ENCODE data around the gene TRMT2A. TPM values are rescaled to one million over a fixed set of nuclear protein-coding genes. Genes with fewer than 3 reads are reported as not detected.
"Not testable (repeated sequence)": the region's sequence is repeated elsewhere in the genome, so short reads cannot be mapped to it uniquely, and the experiment has no call there.

TRMT2A gene
- total RNA-seq, 1 experiment from 2014 or later = 39.9 TPM

DNA sequence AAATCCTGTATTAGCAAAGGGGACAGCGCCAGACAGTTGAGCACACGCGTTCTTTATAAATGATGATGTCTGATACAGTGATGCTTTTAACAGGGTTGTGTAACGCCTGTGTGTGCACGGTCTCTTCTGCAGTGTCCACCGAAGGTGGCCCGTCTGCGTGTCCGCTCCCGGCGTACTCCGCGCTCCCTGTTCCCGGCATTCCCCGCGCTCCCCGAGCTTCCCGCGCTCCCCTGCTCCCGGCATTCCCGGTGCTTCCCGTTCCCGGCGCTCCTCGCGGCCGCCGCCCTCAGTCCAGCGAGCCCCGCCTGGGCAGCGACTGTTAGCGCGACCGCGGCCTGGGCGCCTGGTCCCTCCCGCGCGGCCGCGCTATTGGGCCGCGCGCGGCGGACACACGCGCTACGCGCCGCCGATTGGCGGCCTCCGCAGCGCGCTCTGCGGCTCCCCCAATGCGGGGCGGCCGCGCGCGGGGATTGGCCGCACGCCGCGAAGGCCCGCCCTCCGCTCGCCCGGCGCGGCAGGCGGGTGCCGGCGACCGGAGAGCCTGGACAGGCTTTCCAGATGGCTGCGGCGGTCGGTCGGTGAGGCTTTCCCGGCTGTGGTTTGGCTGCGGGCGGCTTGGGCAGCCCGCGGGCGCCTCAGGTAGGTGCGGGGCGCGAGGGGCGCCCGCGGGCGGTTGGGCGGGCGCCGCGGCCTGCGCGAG lies 37.1 kb downstream of the TRMT2A start, which contains the start of gene DGCR8:
TSS of gene DGCR8 (plus strand) at position 497 of the 700 bp plus-strand sequence. CDS start 5,723 bp downstream, outside the sequence.
- DNase-seq (ENCODE audit: low read depth in 1 of 2, low spot score in 2 of 2) = peak; percentile 92 to 96
- peaks cover 24% of the 10 kb centered on the region for H3K4me1 ChIP-seq (replicated peaks)
- H3K4me3 ChIP-seq = peak within 1 kb of the TSS; percentile 94
- H3K27ac ChIP-seq = peak within 1 kb of the TSS; percentile 92
- H3K27me3 ChIP-seq (replicated peaks) = no peaks in the 10 kb centered on the region
- no peaks in the 10 kb centered on the region for H3K9me3 ChIP-seq (replicated peaks)
- peaks cover 47% of the 10 kb centered on the region for H3K36me3 ChIP-seq

DNA sequence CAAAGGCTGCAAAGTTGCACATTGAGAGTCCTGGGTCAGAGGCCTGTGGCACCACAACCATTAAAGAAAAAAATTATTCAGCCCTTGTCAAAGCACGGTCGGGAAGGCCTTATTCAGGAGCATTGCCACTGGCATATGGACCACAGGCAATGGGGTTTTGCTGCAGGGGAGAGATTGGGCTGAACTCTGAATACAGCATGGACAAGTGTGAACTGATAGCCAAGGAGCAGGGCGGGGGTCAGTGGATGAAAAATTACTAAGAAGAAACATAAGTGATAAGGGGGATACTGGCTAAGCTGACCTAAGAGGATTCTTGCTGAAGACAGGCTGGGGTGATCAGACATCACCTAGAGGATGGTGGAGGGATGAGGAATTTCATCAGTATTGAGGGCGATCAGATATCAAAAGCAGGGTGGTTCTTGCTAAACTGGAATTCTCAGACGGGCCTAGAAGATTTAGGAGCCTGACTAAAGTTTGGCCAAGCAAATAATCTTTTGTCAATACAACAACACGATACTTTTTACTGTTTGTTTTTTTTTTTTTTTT lies 40.3 kb downstream of the TRMT2A start:
- H3K27me3 ChIP-seq (replicated peaks) = no peaks in the 10 kb centered on the region
- H3K9me3 ChIP-seq (replicated peaks) = no peaks in the 10 kb centered on the region
- peaks cover 13% of the 10 kb centered on the region for H3K4me1 ChIP-seq (replicated peaks)
- DNase-seq (ENCODE audit: low read depth in 1 of 2, low spot score in 2 of 2) = no peak
- no peak overlapping the region for H3K4me3 ChIP-seq
- H3K36me3 ChIP-seq = peaks cover 17% of the 10 kb centered on the region
- H3K27ac ChIP-seq = no peak overlapping the region

DNA sequence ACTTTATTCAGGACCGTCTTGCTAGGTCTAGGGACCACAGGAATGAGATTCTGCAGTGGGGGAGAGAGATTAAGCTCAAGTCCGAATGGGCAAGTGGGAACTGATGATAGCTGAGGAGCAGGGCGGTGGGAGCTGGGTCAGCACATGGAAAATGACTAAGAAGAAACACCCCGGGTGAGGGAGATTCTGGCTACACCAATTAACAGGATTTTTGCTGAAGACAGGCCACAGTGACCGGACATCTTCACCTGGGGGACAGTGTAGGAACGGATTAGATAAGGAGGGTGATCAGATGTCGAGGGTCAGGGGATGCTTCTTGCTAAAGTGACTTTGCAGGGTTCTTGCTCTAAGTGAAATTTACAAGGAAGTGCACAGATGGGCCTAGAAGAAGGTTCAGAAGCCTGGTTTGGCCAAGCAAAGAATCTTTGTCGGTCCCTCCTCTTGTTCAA lies 45.5 kb downstream of the TRMT2A start:
- no peak for DNase-seq (ENCODE audit: low read depth in 1 of 2, low spot score in 2 of 2)
- Histone ChIP-seq H3K4me3 (no peak overlapping the region), H3K27ac (no peak overlapping the region), H3K9me3 (replicated peaks) (no peaks in the 10 kb centered on the region), H3K36me3 (no peaks in the 10 kb centered on the region), H3K27me3 (replicated peaks) (no peaks in the 10 kb centered on the region), H3K4me1 (replicated peaks) (no peaks in the 10 kb centered on the region)

DNA sequence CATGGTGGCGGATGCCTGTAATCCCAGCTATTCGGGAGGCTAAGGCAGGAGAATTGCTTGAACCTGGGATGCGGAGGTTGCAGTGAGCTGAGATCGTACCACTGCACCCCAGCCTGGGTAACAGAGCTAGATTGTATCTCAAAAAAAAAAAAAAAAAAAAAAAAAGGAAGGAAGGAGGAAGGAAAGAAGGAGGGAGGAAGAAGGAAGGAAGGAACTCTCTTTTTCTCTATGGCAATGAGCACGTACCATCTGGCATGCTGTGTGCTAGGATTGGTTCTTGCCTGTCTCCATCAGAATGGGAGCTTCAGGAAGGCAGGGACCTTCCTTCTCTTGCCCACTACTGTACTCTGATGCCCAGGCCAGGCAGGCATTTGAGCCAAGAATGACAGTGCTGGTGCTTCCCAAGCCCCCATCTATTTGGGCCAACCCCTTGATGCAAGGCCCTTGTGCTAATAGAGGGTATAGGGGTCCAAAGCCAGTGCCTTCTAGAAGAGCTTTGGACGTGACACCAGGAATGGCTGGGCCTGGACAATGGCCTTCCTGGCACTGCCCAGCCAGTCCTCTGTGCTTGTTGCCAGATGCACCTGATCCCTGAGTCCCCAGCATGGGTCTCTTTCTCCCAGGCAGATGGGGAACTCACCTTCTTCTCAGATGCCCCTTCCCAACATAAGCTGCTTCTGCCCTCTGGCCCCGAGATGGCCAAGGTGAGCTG lies 47.5 kb downstream of the TRMT2A start:
- no peaks in the 10 kb centered on the region for H3K27me3 ChIP-seq (replicated peaks)
- no peak overlapping the region for H3K4me3 ChIP-seq
- H3K36me3 ChIP-seq = peaks cover 2% of the 10 kb centered on the region; the same call in 1 of the 2 replicates
- no peaks in the 10 kb centered on the region for H3K9me3 ChIP-seq (replicated peaks)
- no peaks in the 10 kb centered on the region for H3K4me1 ChIP-seq (replicated peaks)
- DNase-seq (ENCODE audit: low read depth in 1 of 2, low spot score in 2 of 2) = no peak
- H3K27ac ChIP-seq = no peak overlapping the region

DNA sequence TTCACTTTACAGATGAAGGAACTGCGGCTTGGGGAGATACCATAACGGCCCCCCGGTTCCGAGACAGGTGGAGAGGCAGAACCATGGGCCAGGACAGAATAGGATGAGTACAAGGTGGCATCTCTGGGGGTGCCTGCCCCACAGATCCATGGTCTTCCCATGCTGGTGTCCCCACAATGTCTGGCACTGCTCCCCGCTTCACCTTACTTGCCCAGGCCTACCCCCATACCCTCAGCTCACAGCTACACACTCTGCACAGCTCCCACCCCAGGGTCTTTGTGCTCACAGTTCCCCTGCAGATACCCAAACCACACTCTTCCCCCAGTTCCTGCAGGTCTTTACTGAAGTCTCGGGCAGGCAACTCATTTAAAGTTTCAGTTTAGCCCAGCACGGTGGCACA lies 48.4 kb downstream of the TRMT2A start:
- no peaks in the 10 kb centered on the region for H3K27me3 ChIP-seq (replicated peaks)
- no peak for DNase-seq (ENCODE audit: low read depth in 1 of 2, low spot score in 2 of 2)
- no peaks in the 10 kb centered on the region for H3K9me3 ChIP-seq (replicated peaks)
- peaks cover 6% of the 10 kb centered on the region for H3K36me3 ChIP-seq
- no peak overlapping the region for H3K27ac ChIP-seq
- H3K4me1 ChIP-seq (replicated peaks) = no peaks in the 10 kb centered on the region
- no peak overlapping the region for H3K4me3 ChIP-seq

DNA sequence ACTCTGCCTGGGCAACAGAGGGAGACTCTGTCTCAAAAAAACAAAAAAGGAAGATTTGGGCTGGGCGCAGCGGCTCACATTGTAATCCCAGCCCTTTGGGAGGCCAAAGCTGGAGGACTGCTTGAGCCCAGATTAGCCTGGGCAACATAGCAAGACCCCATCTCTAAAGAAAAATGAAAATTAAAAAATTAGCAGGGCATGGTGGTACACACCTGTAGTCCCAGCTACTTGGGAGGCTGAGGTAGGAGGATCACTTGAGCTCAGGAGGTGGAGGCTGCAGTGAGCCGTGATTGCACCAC lies 49.7 kb downstream of the TRMT2A start:
- H3K27me3 ChIP-seq (replicated peaks); DNase-seq (ENCODE audit: low read depth in 1 of 2, low spot score in 2 of 2); H3K9me3 ChIP-seq (replicated peaks); H3K4me1 ChIP-seq (replicated peaks); H3K4me3 ChIP-seq; H3K27ac ChIP-seq: not testable (repeated sequence)
- peaks cover 11% of the 10 kb centered on the region for H3K36me3 ChIP-seq

DNA sequence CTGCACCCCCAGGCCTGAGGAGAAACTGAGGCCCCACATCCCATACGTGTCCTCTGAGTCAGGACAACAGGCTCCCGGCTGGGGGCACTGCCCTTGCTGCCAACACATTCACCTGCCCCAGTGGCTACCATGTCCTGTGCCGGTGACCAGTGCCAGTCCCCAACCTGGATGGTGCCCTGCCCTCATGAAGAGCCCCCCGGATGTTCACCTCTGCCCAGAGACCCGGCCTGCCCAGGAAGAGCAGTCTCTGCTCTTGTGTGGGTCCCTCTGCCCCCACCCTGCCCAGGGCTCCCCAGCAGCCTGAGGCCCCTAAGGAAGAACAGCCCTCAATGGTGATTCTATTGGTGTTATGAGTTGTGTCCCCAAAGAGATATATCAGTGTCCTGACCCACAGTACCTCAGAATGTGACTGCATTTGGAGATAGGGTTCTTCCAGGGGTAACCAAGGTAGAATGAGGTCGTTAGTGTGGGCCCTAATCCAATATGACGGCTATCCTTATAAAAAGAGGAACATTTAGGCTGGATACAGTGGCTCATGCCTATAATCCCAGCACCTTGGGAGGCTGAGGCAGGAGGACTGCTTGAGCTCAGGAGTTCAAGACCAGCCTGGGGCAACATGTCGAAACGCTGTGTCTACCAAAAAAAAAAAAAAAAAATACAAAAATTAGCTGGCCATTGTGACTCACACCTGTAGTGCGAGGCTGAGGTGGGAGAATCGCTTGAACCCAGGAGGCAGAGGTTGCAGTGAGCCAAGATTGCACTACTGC lies 50.2 kb downstream of the TRMT2A start:
- Histone ChIP-seq H3K27ac (no peak overlapping the region), H3K27me3 (replicated peaks) (no peaks in the 10 kb centered on the region), H3K9me3 (replicated peaks) (no peaks in the 10 kb centered on the region), H3K4me1 (replicated peaks) (peaks cover 4% of the 10 kb centered on the region; the same call in 1 of the 2 replicates), H3K4me3 (no peak overlapping the region), H3K36me3 (peaks cover 11% of the 10 kb centered on the region)
- DNase-seq (ENCODE audit: low read depth in 1 of 2, low spot score in 2 of 2) = no peak

DNA sequence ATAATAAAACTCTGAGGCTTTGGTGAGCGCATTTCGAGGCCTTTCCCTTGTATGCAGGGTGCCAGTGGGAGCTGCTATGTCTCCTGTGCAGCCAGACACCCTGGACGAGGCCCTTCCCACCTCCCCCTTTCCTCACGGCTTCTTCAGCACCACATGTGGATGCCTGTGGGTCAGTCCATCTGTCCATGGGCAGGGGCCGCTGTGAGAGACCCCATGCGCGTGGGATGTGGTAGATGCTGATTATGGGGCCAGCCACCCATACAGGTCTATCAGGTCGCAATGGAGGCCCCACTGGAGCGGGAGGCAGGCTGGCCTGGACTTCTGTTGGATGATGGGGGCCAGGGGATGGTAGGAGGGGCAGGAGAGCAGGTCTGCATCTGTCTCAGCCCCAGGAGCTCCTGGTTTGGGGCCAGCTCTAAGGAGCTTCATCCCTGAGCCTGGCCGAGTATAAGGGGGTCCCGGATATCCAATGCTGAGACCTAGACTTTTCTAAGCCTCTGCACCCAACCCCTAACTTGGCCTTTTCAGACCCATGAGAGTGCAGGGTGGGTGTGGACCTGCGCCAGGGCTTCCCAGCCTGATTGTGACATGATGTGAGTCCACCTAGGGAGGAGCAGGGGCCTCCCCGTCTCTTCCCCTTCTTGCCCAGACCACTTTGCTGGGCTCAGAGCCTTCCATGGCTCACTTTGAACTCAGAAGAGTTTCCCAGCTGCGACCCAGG lies 51.0 kb downstream of the TRMT2A start:
- H3K27ac ChIP-seq = no peak overlapping the region
- H3K4me3 ChIP-seq = no peak overlapping the region
- H3K27me3 ChIP-seq (replicated peaks) = no peaks in the 10 kb centered on the region
- no peak for DNase-seq (ENCODE audit: low read depth in 1 of 2, low spot score in 2 of 2)
- H3K4me1 ChIP-seq (replicated peaks) = peaks cover 4% of the 10 kb centered on the region; the same call in 1 of the 2 replicates
- no peaks in the 10 kb centered on the region for H3K9me3 ChIP-seq (replicated peaks)
- peaks cover 17% of the 10 kb centered on the region for H3K36me3 ChIP-seq

DNA sequence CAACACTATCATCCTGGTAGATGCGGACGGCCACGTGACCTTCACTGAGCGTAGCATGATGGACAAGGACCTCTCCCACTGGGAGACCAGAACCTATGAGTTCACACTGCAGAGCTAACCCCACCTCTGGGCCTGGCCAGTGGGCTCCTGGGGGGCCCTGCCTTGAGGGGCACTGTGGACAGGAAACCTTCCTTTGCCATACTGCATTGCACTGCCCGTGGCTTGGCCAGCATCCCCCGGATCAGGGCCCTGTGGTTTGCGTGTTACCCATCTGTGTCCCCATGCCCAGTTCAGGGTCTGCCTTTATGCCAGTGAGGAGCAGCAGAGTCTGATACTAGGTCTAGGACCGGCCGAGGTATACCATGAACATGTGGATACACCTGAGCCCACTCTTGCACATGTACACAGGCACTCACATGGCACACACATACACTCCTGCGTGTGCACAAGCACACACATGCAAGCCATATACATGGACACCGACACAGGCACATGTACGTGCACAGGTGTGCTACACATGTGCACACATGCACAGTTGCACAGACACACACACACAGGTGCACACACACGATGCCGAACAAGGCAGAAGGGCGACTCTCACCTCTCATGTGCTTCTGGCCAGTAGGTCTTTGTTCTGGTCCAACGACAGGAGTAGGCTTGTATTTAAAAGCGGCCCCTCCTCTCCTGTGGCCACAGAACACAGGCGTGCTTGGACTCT lies 52.3 kb downstream of the TRMT2A start:
- Histone ChIP-seq H3K9me3 (replicated peaks) (no peaks in the 10 kb centered on the region), H3K4me1 (replicated peaks) (peaks cover 4% of the 10 kb centered on the region; the same call in 1 of the 2 replicates), H3K4me3 (no peak overlapping the region), H3K36me3 (peaks cover 18% of the 10 kb centered on the region), H3K27me3 (replicated peaks) (no peaks in the 10 kb centered on the region), H3K27ac (no peak overlapping the region)
- DNase-seq (ENCODE audit: low read depth in 1 of 2, low spot score in 2 of 2) = no peak

DNA sequence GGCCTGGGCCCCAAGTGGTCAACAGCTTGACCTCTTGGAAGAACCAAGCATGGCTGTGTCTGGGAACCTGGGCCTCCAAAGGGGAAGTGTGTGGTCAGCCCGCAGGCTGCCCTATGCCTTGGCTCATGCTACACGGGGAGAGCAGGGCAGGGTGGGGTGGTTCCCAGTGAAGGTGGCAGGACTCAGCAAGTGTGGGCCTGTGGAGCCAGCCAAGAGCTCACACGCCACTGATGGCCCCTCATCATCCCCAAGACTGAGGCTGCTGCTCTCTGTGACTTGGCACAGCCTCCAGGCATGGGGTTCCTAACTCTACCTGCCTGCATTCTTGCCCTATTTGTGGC lies 52.9 kb downstream of the TRMT2A start:
- Histone ChIP-seq H3K36me3 (peaks cover 21% of the 10 kb centered on the region), H3K27me3 (replicated peaks) (no peaks in the 10 kb centered on the region), H3K9me3 (replicated peaks) (no peaks in the 10 kb centered on the region), H3K27ac (no peak overlapping the region), H3K4me3 (no peak overlapping the region), H3K4me1 (replicated peaks) (peaks cover 4% of the 10 kb centered on the region; the same call in 1 of the 2 replicates)
- no peak for DNase-seq (ENCODE audit: low read depth in 1 of 2, low spot score in 2 of 2)

DNA sequence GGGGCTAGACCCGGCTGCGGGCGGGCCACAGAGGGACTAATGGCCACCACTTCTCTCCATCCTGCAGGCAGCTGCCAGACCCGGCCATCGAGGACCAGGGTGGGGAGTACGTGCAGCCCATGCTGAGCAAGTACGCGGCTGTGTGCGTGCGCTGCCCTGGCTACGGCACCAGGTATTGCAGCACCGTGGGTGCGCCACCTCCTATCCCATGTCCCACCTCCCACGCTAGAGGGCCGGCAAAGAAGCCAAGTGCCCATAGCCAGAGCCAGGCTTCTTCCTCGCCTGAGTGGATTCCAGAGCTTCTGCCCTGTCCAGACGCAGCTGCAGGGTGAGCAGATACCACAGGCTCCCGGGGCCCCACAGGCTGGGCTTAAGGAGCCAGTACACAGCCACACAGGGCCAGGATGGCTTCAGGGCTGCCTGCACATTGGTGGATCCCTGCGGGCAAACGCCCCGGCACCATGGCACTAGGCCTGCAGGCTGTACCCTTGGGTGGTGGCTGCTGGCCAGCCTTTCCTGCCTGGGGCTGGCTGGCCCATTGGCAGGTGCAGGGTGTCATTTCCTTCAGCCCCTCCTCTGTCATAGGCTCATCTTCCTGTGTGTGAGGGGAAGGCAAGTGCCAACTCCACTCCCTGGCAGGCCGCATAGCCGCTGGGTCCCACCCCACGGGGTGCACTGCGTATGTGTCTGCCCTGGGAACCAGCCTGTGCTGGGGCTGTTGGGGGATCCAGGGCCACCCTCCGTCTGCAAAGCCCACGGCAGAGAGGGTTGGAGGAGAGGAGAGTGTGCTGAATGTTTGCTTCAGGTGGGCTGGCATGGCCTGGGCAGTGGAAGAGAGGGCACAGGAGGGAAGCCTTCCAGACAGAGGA lies 53.5 kb downstream of the TRMT2A start:
- Histone ChIP-seq H3K9me3 (replicated peaks) (no peaks in the 10 kb centered on the region), H3K4me1 (replicated peaks) (peaks cover 4% of the 10 kb centered on the region; the same call in 1 of the 2 replicates), H3K36me3 (peaks cover 22% of the 10 kb centered on the region), H3K4me3 (no peak overlapping the region), H3K27ac (no peak overlapping the region), H3K27me3 (replicated peaks) (no peaks in the 10 kb centered on the region)
- DNase-seq (ENCODE audit: low read depth in 1 of 2, low spot score in 2 of 2) = no peak

DNA sequence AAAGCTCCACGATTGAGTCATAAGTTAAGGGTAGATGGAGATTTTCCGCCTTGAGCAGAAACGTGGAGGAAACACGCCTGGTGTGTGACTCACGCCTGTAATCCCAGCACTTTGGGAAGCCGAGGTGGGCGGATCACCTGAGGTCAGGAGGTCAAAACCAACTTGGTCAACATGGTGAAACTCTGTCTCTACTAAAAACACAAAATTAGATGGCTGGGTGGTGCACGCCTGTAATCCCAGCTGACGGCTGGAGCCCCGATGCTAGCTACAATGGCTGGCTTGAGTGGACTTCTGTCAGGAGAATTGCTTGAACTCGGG lies 54.3 kb downstream of the TRMT2A start:
- DNase-seq (ENCODE audit: low read depth in 1 of 2, low spot score in 2 of 2) = no peak
- H3K4me3 ChIP-seq = no peak overlapping the region
- no peaks in the 10 kb centered on the region for H3K27me3 ChIP-seq (replicated peaks)
- no peak overlapping the region for H3K27ac ChIP-seq
- peaks cover 4% of the 10 kb centered on the region; the same call in 1 of the 2 replicates for H3K4me1 ChIP-seq (replicated peaks)
- no peaks in the 10 kb centered on the region for H3K9me3 ChIP-seq (replicated peaks)
- peaks cover 22% of the 10 kb centered on the region for H3K36me3 ChIP-seq
